ENCODE measurements around the gene ST14.
"Not testable (repeated sequence)": the region's sequence is repeated elsewhere in the genome, so short reads cannot be mapped to it uniquely, and the experiment has no call there.

Gene ST14

DNA sequence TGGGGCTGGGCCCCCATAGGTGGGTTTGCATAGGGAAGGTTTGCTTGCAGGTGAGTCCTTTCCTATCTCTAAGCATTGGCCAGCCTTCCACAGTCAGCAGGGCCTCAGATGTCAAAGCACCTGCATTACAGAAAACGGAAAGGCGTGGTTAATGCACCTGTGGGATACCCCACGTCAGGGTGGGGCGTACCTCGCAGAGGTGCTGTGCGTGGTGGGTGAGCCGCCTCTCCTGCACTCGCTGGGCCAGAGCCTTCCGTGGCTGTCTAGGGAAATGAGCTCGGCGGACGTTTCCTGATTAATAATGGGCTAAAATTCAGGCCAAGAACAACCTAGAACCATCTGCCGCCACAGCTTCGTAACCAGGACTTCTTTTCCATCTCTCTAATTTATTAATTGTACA, 32.3 kb downstream of the ST14 start:
- no peak overlapping the region for H3K27ac ChIP-seq
- no peak for TF ChIP-seq ZFX (IDR thresholded peaks at IDR 0.05)
- TF ChIP-seq, protein P1, sequence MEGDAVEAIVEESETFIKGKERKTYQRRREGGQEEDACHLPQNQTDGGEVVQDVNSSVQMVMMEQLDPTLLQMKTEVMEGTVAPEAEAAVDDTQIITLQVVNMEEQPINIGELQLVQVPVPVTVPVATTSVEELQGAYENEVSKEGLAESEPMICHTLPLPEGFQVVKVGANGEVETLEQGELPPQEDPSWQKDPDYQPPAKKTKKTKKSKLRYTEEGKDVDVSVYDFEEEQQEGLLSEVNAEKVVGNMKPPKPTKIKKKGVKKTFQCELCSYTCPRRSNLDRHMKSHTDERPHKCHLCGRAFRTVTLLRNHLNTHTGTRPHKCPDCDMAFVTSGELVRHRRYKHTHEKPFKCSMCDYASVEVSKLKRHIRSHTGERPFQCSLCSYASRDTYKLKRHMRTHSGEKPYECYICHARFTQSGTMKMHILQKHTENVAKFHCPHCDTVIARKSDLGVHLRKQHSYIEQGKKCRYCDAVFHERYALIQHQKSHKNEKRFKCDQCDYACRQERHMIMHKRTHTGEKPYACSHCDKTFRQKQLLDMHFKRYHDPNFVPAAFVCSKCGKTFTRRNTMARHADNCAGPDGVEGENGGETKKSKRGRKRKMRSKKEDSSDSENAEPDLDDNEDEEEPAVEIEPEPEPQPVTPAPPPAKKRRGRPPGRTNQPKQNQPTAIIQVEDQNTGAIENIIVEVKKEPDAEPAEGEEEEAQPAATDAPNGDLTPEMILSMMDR (conservative IDR thresholded peaks at IDR 0.05): no peak

DNA sequence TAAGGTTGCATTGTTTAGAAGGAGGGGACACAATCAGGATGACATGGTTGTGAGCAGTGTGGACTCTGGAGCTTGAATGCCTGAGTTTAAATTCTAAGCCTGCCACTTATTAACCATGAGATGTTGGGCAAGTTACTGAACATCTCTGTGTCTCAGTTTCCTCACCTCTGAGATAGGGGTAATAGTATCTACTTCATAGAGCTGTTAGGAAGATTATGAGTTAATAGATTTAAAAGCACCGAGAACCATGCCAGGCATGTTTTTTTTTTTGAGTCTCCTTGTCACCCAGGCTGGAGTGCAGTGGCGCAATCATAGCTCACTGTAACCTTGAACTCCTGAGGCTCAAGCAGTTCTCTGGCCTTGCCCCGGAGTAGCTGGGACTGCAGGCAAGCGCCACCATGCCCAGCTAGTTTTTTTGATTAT, 33.3 kb downstream of the ST14 start:
- TF ChIP-seq, protein P1 (conservative IDR thresholded peaks at IDR 0.05): no peak
- no peak for TF ChIP-seq ZFX (IDR thresholded peaks at IDR 0.05)
- H3K27ac ChIP-seq: no peak overlapping the region

DNA sequence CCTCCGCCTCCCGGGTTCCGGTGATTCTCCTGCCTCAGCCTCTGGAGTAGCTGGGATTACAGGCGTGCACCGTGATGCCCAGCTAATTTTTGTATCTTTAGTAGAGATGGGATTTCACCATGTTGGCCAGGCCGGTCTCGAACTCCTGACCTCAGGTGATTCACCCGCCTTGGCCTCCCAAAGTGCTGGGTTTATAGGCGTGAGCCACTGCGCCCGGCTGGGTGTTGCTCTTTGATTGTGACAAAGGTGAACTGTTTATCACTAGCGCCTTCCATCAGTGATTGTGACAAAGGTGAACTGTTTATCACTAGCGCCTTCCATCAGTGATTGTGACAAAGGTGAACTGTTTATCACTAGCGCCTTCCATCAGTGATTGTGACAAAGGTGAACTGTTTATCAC, 34.0 kb downstream of the ST14 start:
- not testable (repeated sequence) for H3K27ac ChIP-seq

DNA sequence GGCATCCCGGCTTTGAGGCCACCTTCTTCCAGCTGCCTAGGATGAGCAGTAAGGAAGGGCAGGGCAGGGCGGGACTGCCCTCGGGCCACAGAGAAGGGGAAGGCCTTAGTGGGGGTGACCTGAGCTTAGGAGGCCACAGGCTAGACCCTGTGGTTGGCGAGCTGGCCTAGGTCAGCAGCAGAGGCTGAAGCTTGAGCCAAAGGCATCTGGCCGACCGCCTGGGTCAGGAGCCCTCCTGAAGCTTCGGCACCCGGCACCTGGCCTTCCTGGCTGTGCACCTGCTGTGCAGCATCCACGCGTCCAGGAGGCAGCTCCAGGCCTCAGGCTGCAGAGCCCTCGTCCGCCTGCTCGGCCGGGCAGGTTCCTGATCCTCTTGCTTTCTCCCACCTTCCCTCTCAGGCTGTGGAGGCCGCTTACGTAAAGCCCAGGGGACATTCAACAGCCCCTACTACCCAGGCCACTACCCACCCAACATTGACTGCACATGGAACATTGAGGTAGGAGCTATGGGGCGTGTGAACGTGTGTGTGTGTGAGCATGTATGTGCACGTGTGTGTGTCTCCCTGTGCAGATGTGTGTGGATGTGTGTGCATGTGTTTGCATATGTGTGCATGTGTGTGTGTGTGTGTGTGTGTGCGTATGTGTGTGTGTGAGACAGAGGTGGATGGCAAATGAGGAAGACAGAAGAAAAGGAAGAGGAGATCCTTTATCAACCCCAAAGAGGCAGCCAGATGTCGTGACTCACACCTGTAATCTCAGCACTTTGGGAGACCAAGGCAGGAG, 34.9 kb downstream of the ST14 start:
- no peak overlapping the region for H3K27ac ChIP-seq
- TF ChIP-seq ZFX (IDR thresholded peaks at IDR 0.05): no peak
- TF ChIP-seq, protein P1 (conservative IDR thresholded peaks at IDR 0.05): no peak

DNA sequence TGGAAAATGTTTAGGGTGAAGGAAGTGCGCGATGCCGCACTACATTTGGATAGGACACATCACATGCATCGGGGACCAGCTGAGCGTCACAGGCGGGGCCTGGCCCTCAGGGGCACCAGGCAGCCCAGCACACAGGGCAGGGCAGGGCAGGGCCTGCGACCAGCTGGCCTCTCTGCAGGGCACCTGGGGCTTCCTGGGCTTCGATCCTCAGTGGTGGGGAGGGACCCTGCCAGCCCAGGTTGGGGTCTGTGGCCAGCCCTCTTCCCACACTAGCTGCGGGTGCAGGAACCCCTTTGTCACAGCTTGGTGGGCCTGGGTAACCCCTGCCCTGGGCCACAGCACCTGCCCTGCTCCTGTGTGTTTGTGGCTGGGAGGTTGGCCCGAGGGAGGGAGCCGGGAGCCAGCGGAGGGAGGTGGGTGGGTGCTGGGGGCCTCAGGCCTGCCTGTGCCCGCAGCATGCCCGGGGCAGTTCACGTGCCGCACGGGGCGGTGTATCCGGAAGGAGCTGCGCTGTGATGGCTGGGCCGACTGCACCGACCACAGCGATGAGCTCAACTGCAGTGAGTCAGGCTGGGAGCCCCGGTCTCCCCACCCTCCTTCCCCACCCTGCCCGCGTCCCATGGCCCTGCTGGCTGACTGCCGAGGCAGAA, 37.9 kb downstream of the ST14 start:
- TF ChIP-seq ZFX (IDR thresholded peaks at IDR 0.05): no peak
- TF ChIP-seq, protein P1 (conservative IDR thresholded peaks at IDR 0.05): no peak

DNA sequence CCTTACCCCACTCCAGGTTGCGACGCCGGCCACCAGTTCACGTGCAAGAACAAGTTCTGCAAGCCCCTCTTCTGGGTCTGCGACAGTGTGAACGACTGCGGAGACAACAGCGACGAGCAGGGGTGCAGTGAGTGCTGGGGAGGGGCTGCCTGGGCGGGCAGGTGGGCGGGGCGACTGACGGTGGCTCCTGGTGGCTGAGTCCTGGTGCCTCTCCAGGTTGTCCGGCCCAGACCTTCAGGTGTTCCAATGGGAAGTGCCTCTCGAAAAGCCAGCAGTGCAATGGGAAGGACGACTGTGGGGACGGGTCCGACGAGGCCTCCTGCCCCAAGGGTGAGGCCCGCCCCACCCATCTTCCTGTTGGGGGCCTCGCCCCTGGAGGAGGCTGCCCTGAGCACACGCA, 38.7 kb downstream of the ST14 start:
- TF ChIP-seq, protein P1 (conservative IDR thresholded peaks at IDR 0.05): no peak
- no peak for TF ChIP-seq ZFX (IDR thresholded peaks at IDR 0.05)
- H3K27ac ChIP-seq: no peak overlapping the region

More for the DNA sequence above, 37.9 kb downstream of the ST14 start:
- no peak overlapping the region for H3K27ac ChIP-seq

DNA sequence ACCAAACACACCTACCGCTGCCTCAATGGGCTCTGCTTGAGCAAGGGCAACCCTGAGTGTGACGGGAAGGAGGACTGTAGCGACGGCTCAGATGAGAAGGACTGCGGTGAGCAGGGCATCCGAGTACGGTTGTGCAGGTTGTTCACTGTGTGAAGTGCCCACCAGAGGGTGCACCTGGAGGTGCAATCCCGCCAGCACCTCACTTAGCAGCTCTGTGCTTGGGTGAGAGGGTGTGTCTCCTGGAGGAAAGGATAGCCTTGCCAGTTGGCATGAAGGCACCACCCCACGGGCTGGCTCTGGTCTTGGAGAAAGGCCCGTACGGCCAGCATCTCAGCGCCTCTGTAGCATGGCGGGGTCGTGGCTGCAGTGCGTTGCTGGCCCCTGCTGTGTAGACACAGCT, 39.4 kb downstream of the ST14 start:
- H3K27ac ChIP-seq: no peak overlapping the region

More for the DNA sequence above, 39.4 kb downstream of the ST14 start:
- TF ChIP-seq, protein P1 (conservative IDR thresholded peaks at IDR 0.05): no peak
- TF ChIP-seq ZFX (IDR thresholded peaks at IDR 0.05): no peak
